HepG2 (cell line): ENCODE data around the gene SMAP2. TPM values are rescaled to one million over a fixed set of nuclear protein-coding genes. Genes with fewer than 3 reads are reported as not detected.

Experiments used
- ATAC-seq: fragments of 200-7000 bp; cut with Tn5 transposase; 3 replicates; pipeline ENCODE4 v1.9.1; 2020; ENCODE audit warnings: mild to moderate bottlenecking, moderate library complexity
- BruUV-seq: library from RNA; stranded (reverse); fragments of 400-500 nt; replicated peaks from 2 replicates; lab custom pipeline; 2021; lab: Mats Ljungman, UMichigan
- CTCF ChIA-PET: fragments of 300-600 bp; formaldehyde crosslinking; extraction: SDS; loops from one replicate; lab custom pipeline; 2021; ENCODE audit warnings: low total read pairs, inconsistent platforms, low intra/inter-chr PET ratio; lab: Yijun Ruan, JAX
- POLR2A ChIA-PET: fragments of 350-600 bp; sonication (Branson Sonifier 250); formaldehyde crosslinking; loops from one replicate; lab custom pipeline; 2020; ENCODE audit warnings: antibody characterized with exemption, inconsistent platforms; lab: Yijun Ruan, JAX
- DNase-seq: peaks from one replicate; pipeline ENCODE4 v3.0.0-alpha.2; 2015; ENCODE audit warnings: low spot score
- FAIRE-seq: peaks from 3 replicates; lab custom pipeline; 2011; peaks lifted over from hg19 to GRCh38; lab: Jason Lieb, UNC
- H2AFZ ChIP-seq: one replicate; pipeline ENCODE4 v1.6.1; 2011; ENCODE audit warnings: low read length, inconsistent platforms
- H3K27ac ChIP-seq: fragments of 300-600 bp; 3 replicates; pipeline ENCODE4 v1.8.0; 2011; ENCODE audit warnings: mixed run types, mild to moderate bottlenecking, mixed read lengths, low read length, inconsistent platforms; ENCODE audit not compliant: insufficient read depth; ENCODE audit errors: extremely low read length
- H3K27me3 ChIP-seq, 2 experiments: fragments of 200-600 bp in 1 of 2; 2 replicates in 1 of 2; 3 replicates in 1 of 2; pipeline versions ENCODE4 v1.6.0 to v1.8.0; 2011; ENCODE audit warnings: low read length in 2 of 2, mild to moderate bottlenecking in 2 of 2, moderate library complexity in 2 of 2, inconsistent platforms in 1 of 2; ENCODE audit not compliant: insufficient read depth in 2 of 2, control insufficient read depth in 1 of 2
- H3K36me3 ChIP-seq, 2 experiments: fragments of 200-600 bp in 1 of 2; replicated peaks in 1 of 2; 2 replicates in 1 of 2; 3 replicates in 1 of 2; pipeline versions ENCODE4 v1.5.1 to v1.8.0; 2011; ENCODE audit warnings: low read length in 2 of 2, inconsistent platforms in 1 of 2; ENCODE audit not compliant: insufficient read depth in 2 of 2, control insufficient read depth in 1 of 2
- H3K4me1 ChIP-seq: 2 replicates; pipeline ENCODE4 v1.5.1; 2012; ENCODE audit warnings: low read length, inconsistent platforms; ENCODE audit not compliant: insufficient read depth
- H3K4me2 ChIP-seq: 2 replicates; pipeline ENCODE4 v1.6.0; 2011; ENCODE audit warnings: low read depth, low read length, inconsistent platforms
- H3K4me3 ChIP-seq, 3 experiments: fragments of 200-600 bp in 1 of 3; sonication (generic), shearing (Covaris generic) in 1 of 3; replicated peaks in 1 of 3; 2 replicates each; pipeline ENCODE4 v1.5.1; 2011 to 2016; ENCODE audit warnings: low read length in 3 of 3, inconsistent platforms in 2 of 3, low read depth in 2 of 3, mild to moderate bottlenecking in 2 of 3, control low read depth in 1 of 3, mixed read lengths in 1 of 3; ENCODE audit not compliant: insufficient read depth in 1 of 3
- H3K79me2 ChIP-seq: one replicate; pipeline ENCODE4 v1.6.1; 2011; ENCODE audit warnings: low read length, inconsistent platforms; ENCODE audit not compliant: insufficient read depth
- H3K9ac ChIP-seq: 2 replicates; pipeline ENCODE4 v1.6.0; 2011; ENCODE audit warnings: mild to moderate bottlenecking, low read depth, low read length, inconsistent platforms; ENCODE audit not compliant: insufficient read depth
- H3K9me3 ChIP-seq: 2 replicates; pipeline ENCODE4 v1.5.1; 2012; ENCODE audit warnings: mild to moderate bottlenecking, low read length
- H4K20me1 ChIP-seq: 2 replicates; pipeline ENCODE4 v1.6.0; 2011; ENCODE audit warnings: inconsistent platforms, mild to moderate bottlenecking, low read length, moderate library complexity; ENCODE audit not compliant: insufficient read depth
- ARHGAP35 ChIP-seq: sonication (generic); formaldehyde crosslinking; IDR thresholded peaks from 2 replicates; pipeline ENCODE4 v1.9.0; 2022; ENCODE audit warnings: mild to moderate bottlenecking, inconsistent platforms, moderate library complexity, missing genetic modification reagents, borderline replicate concordance
- HNRNPH1 ChIP-seq: fragments of 200-400 bp; formaldehyde crosslinking; optimal IDR thresholded peaks from 2 replicates; pipeline ENCODE3; 2017; ENCODE audit warnings: mild to moderate bottlenecking, low read depth, low read length
- MED8 ChIP-seq: sonication (generic); formaldehyde crosslinking; IDR thresholded peaks from 2 replicates; pipeline ENCODE4 v1.8.1; 2023; ENCODE audit warnings: mild to moderate bottlenecking, missing genetic modification reagents; ENCODE audit not compliant: insufficient replicate concordance
- PRPF4 ChIP-seq: fragments of 200-400 bp; formaldehyde crosslinking; IDR thresholded peaks from 2 replicates; pipeline ENCODE4 v1.6.1; 2016; ENCODE audit warnings: low read length, low read depth; ENCODE audit not compliant: poor library complexity, severe bottlenecking
- SATB2 ChIP-seq: sonication (generic); formaldehyde crosslinking; IDR thresholded peaks from 2 replicates; pipeline ENCODE4 v1.5.0; 2020; ENCODE audit warnings: missing genetic modification reagents
- SIN3A ChIP-seq: IDR thresholded peaks from 2 replicates; pipeline ENCODE4 v1.6.1; 2011; ENCODE audit warnings: low read depth, mild to moderate bottlenecking, control low read depth, low read length, borderline replicate concordance
- SIX4 ChIP-seq: sonication (generic); formaldehyde crosslinking; IDR thresholded peaks from 2 replicates; pipeline ENCODE4 v1.4.0; 2020; ENCODE audit warnings: missing genetic modification reagents
- YEATS4 ChIP-seq: sonication (generic); formaldehyde crosslinking; IDR thresholded peaks from 2 replicates; pipeline ENCODE4 v1.4.0; 2020; ENCODE audit warnings: missing genetic modification reagents, borderline replicate concordance
- ZHX2 ChIP-seq, 2 experiments: sonication (generic) in 1 of 2; formaldehyde crosslinking in 1 of 2; IDR thresholded peaks; 2 replicates each; pipeline versions ENCODE4 v1.6.1 to v1.9.0; 2014 to 2022; ENCODE audit warnings: antibody characterized with exemption in 1 of 2, borderline replicate concordance in 1 of 2, inconsistent platforms in 1 of 2, low read depth in 1 of 2, missing genetic modification reagents in 1 of 2
- ZNF12 ChIP-seq: sonication (generic); formaldehyde crosslinking; IDR thresholded peaks from 2 replicates; pipeline ENCODE4 v1.5.0; 2020; ENCODE audit warnings: missing genetic modification reagents
- ZNF337 ChIP-seq: sonication (generic); formaldehyde crosslinking; IDR thresholded peaks from 2 replicates; pipeline ENCODE4 v1.5.1; 2020; ENCODE audit warnings: missing genetic modification reagents, low read depth, mild to moderate bottlenecking, borderline replicate concordance
- ZNF383 ChIP-seq: sonication (generic); formaldehyde crosslinking; IDR thresholded peaks from 2 replicates; pipeline ENCODE4 v1.4.0; 2020; ENCODE audit warnings: missing genetic modification reagents, mild to moderate bottlenecking, borderline replicate concordance
- WGBS: methylation state at CpG from one replicate; pipeline ENCODE4 v1.1.6; 2017; ENCODE audit warnings: low lambda C conversion rate; 5-methylcytosine and 5-hydroxymethylcytosine counted together
- in situ Hi-C: cut with HindIII; loops from 2 replicates; pipeline ENCODE4 v1.10.0; 2017; ENCODE audit warnings: low pct_unique_long_range_greater_than_20kb; ENCODE audit not compliant: extremely low pct_ligation_motif_present
- intact Hi-C: fragments of 100-400 bp; cut with micrococcal nuclease; formaldehyde crosslinking; loops from one replicate; pipeline ENCODE4 v1.10.0; 2022; ENCODE audit not compliant: unreplicated experiment
- polyA plus RNA-seq, 8 experiments: library from polyadenylated mRNA; depleted of rRNA in 3 of 8; stranded (reverse) in 7 of 8; unstranded in 1 of 8; fragments of >200 nt; fragmentation: Illumina TruSeq in 4 of 8; extraction: Trizol in 4 of 8; gene quantifications; 2 replicates each; pipeline versions ENCODE4 v1.2.1 to v1.2.3, GENCODE V29; 2011 to 2016; ENCODE audit warnings: low read depth in 4 of 8, missing spikeins in 1 of 8, mixed read lengths in 1 of 8; ENCODE audit not compliant: insufficient read depth in 1 of 8
- total RNA-seq, 5 experiments: library from RNA; depleted of rRNA; stranded (reverse); fragments of >200 nt; fragmentation: Illumina TruSeq; extraction: Trizol; gene quantifications; 2 replicates each; pipeline ENCODE4 v1.2.3, GENCODE V29; 2016; ENCODE audit warnings: low read depth in 1 of 5
- TF ChIP-seq, protein P1 (sequence below): IDR thresholded peaks from 2 replicates; pipeline ENCODE4 v1.6.1; 2016; ENCODE audit warnings: missing compliant biosample characterization, missing genetic modification reagents, borderline replicate concordance

The SMAP2 gene
- total and polyA plus RNA-seq, 2 of the 13 experiments (the other 11 are each of a cell fraction or from before 2014, with no cell fraction given): 19.0 to 22.3 TPM

DNA sequence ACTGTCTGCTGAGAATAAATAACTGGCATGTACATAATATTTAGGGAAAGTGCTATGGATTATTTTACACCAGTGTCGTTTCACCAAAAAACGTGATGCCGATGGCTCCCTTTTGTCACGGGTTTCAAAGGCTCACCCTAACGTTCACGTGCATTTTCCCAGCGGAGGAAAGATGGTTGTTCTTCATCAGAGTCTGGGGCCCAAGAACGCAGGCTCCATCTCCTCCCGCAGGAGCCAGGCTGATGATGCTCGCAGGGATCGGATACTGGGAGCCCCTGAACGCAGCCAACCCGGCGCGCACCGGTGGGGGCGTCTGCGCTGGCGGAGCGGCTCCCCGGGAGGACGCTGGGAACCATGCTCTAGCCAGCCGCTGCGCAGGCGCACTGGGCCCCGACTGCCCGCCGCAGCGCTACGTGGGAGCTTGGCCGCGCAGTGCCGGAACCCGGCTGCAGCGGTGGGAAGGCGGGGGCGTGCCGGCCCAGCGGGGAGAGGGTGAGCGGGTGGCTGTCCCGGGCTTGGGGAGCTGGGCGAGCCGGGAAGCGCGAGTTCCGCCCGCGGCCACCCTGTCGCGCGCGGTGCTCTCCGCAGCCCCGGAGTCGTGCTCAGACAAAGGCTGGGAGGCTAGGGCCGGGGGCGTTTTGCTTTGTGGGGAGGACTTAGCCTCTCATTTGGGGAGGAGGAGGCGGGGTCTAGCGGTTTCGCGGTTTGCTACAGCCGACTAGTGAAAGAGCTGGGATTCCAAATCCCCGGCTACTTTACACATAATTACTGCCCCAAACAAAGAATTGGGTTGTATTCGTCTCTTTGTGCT, 76.4 kb downstream of the SMAP2 start, which contains the start of gene ZFP69B:
TSS of gene ZFP69B (plus strand) at position 793 of the 811 bp plus-strand sequence. CDS start 486 bp downstream, outside the sequence.
- in situ Hi-C loops: no loop called here
- BruUV-seq: no TSS peak
- H4K20me1 ChIP-seq: no peaks in the 10 kb centered on the region
- FAIRE-seq (no peak), DNase-seq (peak; percentile 85), ATAC-seq (peak; percentile 98)
- ChIA-PET CTCF (no interaction called here), POLR2A (interaction anchor here (0.6 to 1.7 kb wide), 14 partner anchors 12 to 242 kb away, joined by 3 to 21 read pairs (median 5); partner anchors contain the start of genes EXO5, NFYC and ZFP69)
- peak within 1 kb of the TSS; percentile 78 for H3K27ac ChIP-seq
- peak within 1 kb of the TSS; percentile 78 for H3K4me2 ChIP-seq
- peaks cover 16% of the 10 kb centered on the region for H3K9me3 ChIP-seq
- peak within 1 kb of the TSS; percentile 98 for H2AFZ ChIP-seq
- intact Hi-C loops: loop anchor here (2.0 kb wide), 1 partner anchor 29 kb away; no protein-coding TSS in a partner anchor
- peaks cover 20% of the 10 kb centered on the region for H3K79me2 ChIP-seq
- H3K36me3 ChIP-seq: peaks cover 3 to 16% of the 10 kb centered on the region in 2 experiments; a peak in 2 of 5 replicates
- H3K4me3 ChIP-seq: peak within 1 kb of the TSS; percentile 73 to 87 (median 86)
- 0% methylated on average over 13 of the region's 64 CpGs for WGBS
- H3K4me1 ChIP-seq: peaks cover 26% of the 10 kb centered on the region
- H3K27me3 ChIP-seq: no peaks in the 10 kb centered on the region; a peak in 2 of 5 replicates
- peak within 1 kb of the TSS; percentile 83 for H3K9ac ChIP-seq
- TF ChIP-seq ZHX2 (IDR thresholded peaks at IDR 0.05; ENCODE audit: low read depth) (no peak), ZHX2 (CRISPR knock-in tag; IDR thresholded peaks at IDR 0.05; ENCODE audit: borderline replicate concordance) (0 out of 2 replicates have a peak, but pooled peaks have one; percentile 59), ZNF383 (CRISPR knock-in tag) (no peak), ZNF337 (CRISPR knock-in tag) (no peak), HNRNPH1 (no peak), SIX4 (CRISPR knock-in tag) (peak; percentile 45; the same call in 1 of the 2 replicates), MED8 (CRISPR knock-in tag) (peak; percentile 54), SIN3A (peak; percentile 76; the same call in 1 of the 2 replicates), PRPF4 (no peak), ZNF12 (CRISPR knock-in tag) (peak; percentile 57; the same call in 1 of the 2 replicates), ARHGAP35 (CRISPR knock-in tag) (0 out of 2 replicates have a peak, but pooled peaks have one; percentile 72), SATB2 (CRISPR knock-in tag) (no peak), YEATS4 (CRISPR knock-in tag) (peak; percentile 89)
- TF ChIP-seq, protein P1, sequence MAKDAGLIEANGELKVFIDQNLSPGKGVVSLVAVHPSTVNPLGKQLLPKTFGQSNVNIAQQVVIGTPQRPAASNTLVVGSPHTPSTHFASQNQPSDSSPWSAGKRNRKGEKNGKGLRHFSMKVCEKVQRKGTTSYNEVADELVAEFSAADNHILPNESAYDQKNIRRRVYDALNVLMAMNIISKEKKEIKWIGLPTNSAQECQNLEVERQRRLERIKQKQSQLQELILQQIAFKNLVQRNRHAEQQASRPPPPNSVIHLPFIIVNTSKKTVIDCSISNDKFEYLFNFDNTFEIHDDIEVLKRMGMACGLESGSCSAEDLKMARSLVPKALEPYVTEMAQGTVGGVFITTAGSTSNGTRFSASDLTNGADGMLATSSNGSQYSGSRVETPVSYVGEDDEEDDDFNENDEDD: peak; percentile 79; the same call in 1 of the 2 replicates
